Endothelial cell of umbilical vein (primary cell): ENCODE data around the gene AP1G1. TPM values are rescaled to one million over a fixed set of nuclear protein-coding genes. Genes with fewer than 3 reads are reported as not detected.

Experiments
- BruUV-seq: library from RNA; stranded (reverse); fragments of 400-500 nt; replicated peaks from 2 replicates; lab custom pipeline; 2021; lab: Mats Ljungman, UMichigan
- CTCF ChIA-PET: fragments of 300-600, 350-600 bp; sonication (Branson Sonifier 250); formaldehyde crosslinking; loops from one replicate; lab custom pipeline; 2021; ENCODE audit warnings: antibody characterized with exemption, inconsistent platforms; lab: Charles Lee
- POLR2A ChIA-PET: fragments of 300-600, 350-600 bp; sonication (Branson Sonifier 250); formaldehyde crosslinking; loops from one replicate; lab custom pipeline; 2021; ENCODE audit warnings: antibody characterized with exemption, inconsistent platforms; lab: Charles Lee
- DNase-seq: peaks from one replicate; pipeline ENCODE4 v3.0.0-alpha.2; 2011; ENCODE audit warnings: low read depth, low spot score
- FAIRE-seq: peaks from 2 replicates; lab custom pipeline; 2011; peaks lifted over from hg19 to GRCh38; lab: Jason Lieb, UNC
- H2AFZ ChIP-seq: 2 replicates; pipeline ENCODE4 v1.6.0; 2012; ENCODE audit warnings: low read depth, low read length, control low read depth, inconsistent platforms
- H3K27ac ChIP-seq: 2 replicates; pipeline ENCODE4 v1.5.1; 2011; ENCODE audit warnings: low read depth, mild to moderate bottlenecking, control low read depth, low read length, moderate library complexity; ENCODE audit not compliant: insufficient read depth
- H3K27me3 ChIP-seq, 2 experiments: 2 replicates each; pipeline versions ENCODE4 v1.6.0 to v1.6.1; 2011; ENCODE audit warnings: low read length in 2 of 2, mixed read lengths in 1 of 2; ENCODE audit not compliant: control insufficient read depth in 2 of 2, insufficient read depth in 2 of 2
- H3K36me3 ChIP-seq, 2 experiments: 2 replicates in 1 of 2; 3 replicates in 1 of 2; pipeline ENCODE4 v1.5.1; 2011; ENCODE audit warnings: low read length in 2 of 2, mild to moderate bottlenecking in 1 of 2, moderate library complexity in 1 of 2; ENCODE audit not compliant: control insufficient read depth in 2 of 2, insufficient read depth in 2 of 2; ENCODE audit errors: extremely low read depth in 1 of 2
- H3K4me1 ChIP-seq: 3 replicates; pipeline ENCODE4 v1.5.1; 2011; ENCODE audit warnings: mild to moderate bottlenecking, low read length; ENCODE audit not compliant: control insufficient read depth, insufficient read depth; ENCODE audit errors: extremely low read depth
- H3K4me2 ChIP-seq: 2 replicates; pipeline ENCODE4 v1.6.1; 2011; ENCODE audit warnings: low read length, control low read depth, mixed read lengths; ENCODE audit not compliant: insufficient read depth
- H3K4me3 ChIP-seq, 3 experiments: fragments of 200-600 bp in 1 of 3; sonication (generic), shearing (Covaris generic) in 1 of 3; replicated peaks in 1 of 3; 2 replicates each; pipeline ENCODE4 v1.5.1; 2011 to 2016; ENCODE audit warnings: control low read depth in 3 of 3, low read length in 3 of 3, mild to moderate bottlenecking in 2 of 3, inconsistent platforms in 1 of 3, low read depth in 1 of 3, moderate library complexity in 1 of 3; ENCODE audit not compliant: insufficient read depth in 1 of 3
- H3K79me2 ChIP-seq: 2 replicates; pipeline ENCODE4 v1.6.0; 2012; ENCODE audit warnings: low read length, inconsistent platforms; ENCODE audit not compliant: control insufficient read depth, insufficient read depth
- H3K9ac ChIP-seq: replicated peaks from 2 replicates; pipeline ENCODE3; 2011; ENCODE audit warnings: low read length, control low read depth; ENCODE audit not compliant: insufficient read depth; ENCODE audit errors: extremely low read depth
- H3K9me1 ChIP-seq: replicated peaks from 3 replicates; pipeline ENCODE4 v1.6.0; 2011; ENCODE audit warnings: mild to moderate bottlenecking, low read length; ENCODE audit not compliant: control insufficient read depth, insufficient read depth; ENCODE audit errors: extremely low read depth
- H3K9me3 ChIP-seq: replicated peaks from 2 replicates; pipeline ENCODE4 v1.5.1; 2012; ENCODE audit warnings: low read length, inconsistent platforms; ENCODE audit not compliant: control insufficient read depth, insufficient read depth
- H4K20me1 ChIP-seq: replicated peaks from 2 replicates; pipeline ENCODE3; 2011; ENCODE audit warnings: mild to moderate bottlenecking, low read length; ENCODE audit not compliant: control insufficient read depth, insufficient read depth; ENCODE audit errors: extremely low read depth
- CTCF ChIP-seq, 2 donors: IDR thresholded peaks; 1 replicate in 1 of 2; 2 replicates in 1 of 2; pipeline ENCODE4 v1.5.1; 2011; ENCODE audit warnings: low read length in 2 of 2, mild to moderate bottlenecking in 2 of 2, moderate library complexity in 2 of 2, control low read depth in 1 of 2, inconsistent platforms in 1 of 2, low read depth in 1 of 2; ENCODE audit not compliant: insufficient read depth in 1 of 2; ENCODE audit errors: extremely low read depth in 1 of 2
- EZH2 ChIP-seq: IDR thresholded peaks from 2 replicates; pipeline ENCODE4 v1.6.1; 2012; ENCODE audit warnings: borderline replicate concordance, low read depth, mild to moderate bottlenecking, moderate library complexity, low read length, inconsistent platforms; ENCODE audit not compliant: severe bottlenecking
- FOS ChIP-seq: IDR thresholded peaks from 2 replicates; pipeline ENCODE4 v1.6.1; 2011; ENCODE audit warnings: mild to moderate bottlenecking, low read length, moderate library complexity, borderline replicate concordance; ENCODE audit not compliant: insufficient read depth
- GATA2 ChIP-seq: IDR thresholded peaks from 2 replicates; pipeline ENCODE4 v1.7.0; 2011; ENCODE audit warnings: low read depth, mild to moderate bottlenecking, moderate library complexity, mixed read lengths, low read length; ENCODE audit not compliant: insufficient read length, insufficient read depth
- JUN ChIP-seq: IDR thresholded peaks from 2 replicates; pipeline ENCODE4 v1.6.1; 2011; ENCODE audit warnings: borderline replicate concordance, low read depth; ENCODE audit not compliant: insufficient read length, insufficient read depth
- MAX ChIP-seq: IDR thresholded peaks from 2 replicates; pipeline ENCODE4 v1.6.1; 2011; ENCODE audit not compliant: insufficient read depth, insufficient read length
- MYC ChIP-seq: IDR thresholded peaks from one replicate; pipeline ENCODE4 v1.6.1; 2011; ENCODE audit warnings: mild to moderate bottlenecking, low read depth, low read length
- POLR2A ChIP-seq: IDR thresholded peaks from 2 replicates; pipeline ENCODE4 v1.6.1; 2012; ENCODE audit warnings: low read depth, mild to moderate bottlenecking, control low read depth, low read length
- POLR2AphosphoS5 ChIP-seq: IDR thresholded peaks from 2 replicates; pipeline ENCODE4 v1.6.1; 2012; ENCODE audit warnings: low read depth, mild to moderate bottlenecking, control low read depth, low read length, moderate library complexity; ENCODE audit not compliant: insufficient read depth
- dilution Hi-C: fragments of 300-500 bp; cut with MboI; formaldehyde crosslinking; loops from one replicate; pipeline ENCODE4 v1.15.0; 2019; ENCODE audit warnings: low sequenced_read_pairs; ENCODE audit not compliant: extremely low pct_ligation_motif_present
- intact Hi-C: fragments of 100-400 bp; cut with micrococcal nuclease; formaldehyde crosslinking; loops from one replicate; pipeline ENCODE4 v1.10.0; 2022
- polyA plus RNA-seq, 4 experiments: library from polyadenylated mRNA; depleted of rRNA in 3 of 4; stranded (reverse) in 3 of 4; unstranded in 1 of 4; fragments of >200 nt; gene quantifications; 2 replicates each; pipeline versions ENCODE4 v1.2.1 to v1.2.3, GENCODE V29; 2011 to 2012; ENCODE audit warnings: missing spikeins in 1 of 4
- total RNA-seq: library from RNA; stranded (reverse); gene quantifications from 2 replicates; pipeline ENCODE4 v1.2.3, GENCODE V29; 2021

AP1G1 gene
- total and polyA plus RNA-seq, 2 donors (not counting 3 experiments of a cell fraction or from before 2014, with no cell fraction given) = 57.4 to 85.3 TPM

- no peak overlapping the region for H3K4me2 ChIP-seq
- ChIA-PET POLR2A (interaction anchor here (1.2 kb wide), 1 partner anchor 13 kb away, joined by 6 read pairs; no protein-coding TSS in a partner anchor), CTCF (interaction anchor here (1.2 to 2.0 kb wide), 2 partner anchors 12 to 192 kb away, joined by 5 to 8 read pairs; no protein-coding TSS in a partner anchor)
- no peaks in the 10 kb centered on the region for H3K9me3 ChIP-seq
- TF ChIP-seq MYC (no peak), POLR2A (no peak), JUN (no peak), GATA2 (no peak), POLR2AphosphoS5 (no peak), EZH2 (no peak), CTCF (IDR thresholded peaks at IDR 0.05; ENCODE audit: extremely low read depth in 1 of 2, insufficient read depth in 1 of 2, low read depth in 1 of 2, low read length in 2 of 2) (no peak), FOS (no peak), MAX (no peak)
- no peak overlapping the region for H3K9ac ChIP-seq
- peaks cover 7 to 20% of the 10 kb centered on the region in 2 experiments for H3K36me3 ChIP-seq
- H3K4me3 ChIP-seq = no peak overlapping the region
- no TSS peak for BruUV-seq
- no peaks in the 10 kb centered on the region for H4K20me1 ChIP-seq
- intact Hi-C loops (loop anchor here (5.0 kb wide), 1 partner anchor 193 kb away; no protein-coding TSS in a partner anchor), dilution Hi-C loops (no loop called here)
- peaks cover 21% of the 10 kb centered on the region for H3K4me1 ChIP-seq
- FAIRE-seq (no peak), DNase-seq (no peak)
- no peak overlapping the region for H2AFZ ChIP-seq
- peaks cover 5% of the 10 kb centered on the region for H3K79me2 ChIP-seq
- H3K27me3 ChIP-seq = no peaks in the 10 kb centered on the region
- H3K9me1 ChIP-seq = no peaks in the 10 kb centered on the region
- no peak overlapping the region for H3K27ac ChIP-seq
These were observed 39.4 kb downstream of the AP1G1 start for GRCh38 chr16:71769222-71769621.
